GM21786 (cell line): ENCODE results near the gene ST6GALNAC3.
"Not testable (repeated sequence)": the region's sequence is repeated elsewhere in the genome, so short reads cannot be mapped to it uniquely, and the experiment has no call there.

Experiments used
- ATAC-seq: cut with Tn5 transposase; IDR thresholded peaks from one replicate; pipeline ENCODE4 v1.9.1; 2021; ENCODE audit not compliant: unreplicated experiment

The ST6GALNAC3 gene

GRCh38 chr1:76105372-76105771, 30.8 kb downstream of the ST6GALNAC3 start:
- ATAC-seq, result no peak

- ATAC-seq, result no peak
Observed at GRCh38 chr1:76106251-76106650, 31.7 kb downstream of the ST6GALNAC3 start.

DNA sequence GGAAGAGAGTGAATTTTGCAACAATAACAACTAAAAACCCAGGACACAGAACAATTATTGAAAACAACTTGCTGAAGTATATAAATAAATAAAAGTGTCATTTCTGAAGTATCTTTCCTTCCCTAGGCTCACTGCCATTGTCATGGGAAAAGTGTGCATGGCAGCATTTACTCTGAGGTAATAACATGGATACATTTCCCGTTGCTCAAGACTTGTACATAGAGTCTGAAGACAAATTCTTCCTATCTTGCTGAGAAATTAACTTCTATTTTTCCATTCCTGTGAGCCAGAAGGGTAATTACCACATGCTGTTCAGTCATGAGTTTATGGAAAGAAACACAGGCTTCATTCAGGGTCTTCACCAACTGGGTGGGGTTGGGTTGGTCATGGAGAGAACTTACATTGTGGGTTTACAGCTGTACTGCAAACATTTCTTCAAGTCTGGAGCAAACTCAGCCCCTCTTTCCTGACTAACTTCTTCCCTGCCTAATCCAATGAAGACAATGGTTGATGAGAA, 32.2 kb downstream of the ST6GALNAC3 start:
- ATAC-seq, result no peak

DNA sequence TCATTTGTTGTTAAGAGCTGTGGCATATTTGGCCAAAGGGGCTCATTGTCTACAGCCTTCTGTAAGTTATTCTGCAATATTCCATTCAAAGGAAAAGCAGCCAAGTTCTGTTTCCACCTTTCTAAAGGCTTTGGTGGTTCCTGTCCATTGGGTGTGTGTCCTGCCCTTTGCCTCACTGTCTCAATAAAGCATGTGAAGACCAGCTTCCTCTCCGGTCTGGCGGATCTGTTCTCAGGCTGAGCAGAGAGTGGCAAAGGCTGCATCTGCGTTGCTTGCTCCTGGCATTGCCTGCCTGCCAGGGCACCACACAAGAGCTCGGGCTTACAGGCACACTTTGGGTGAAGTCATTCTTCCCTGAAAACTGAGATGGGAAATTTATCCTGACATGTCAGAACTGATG, 34.9 kb downstream of the ST6GALNAC3 start:
- no peak for ATAC-seq

DNA sequence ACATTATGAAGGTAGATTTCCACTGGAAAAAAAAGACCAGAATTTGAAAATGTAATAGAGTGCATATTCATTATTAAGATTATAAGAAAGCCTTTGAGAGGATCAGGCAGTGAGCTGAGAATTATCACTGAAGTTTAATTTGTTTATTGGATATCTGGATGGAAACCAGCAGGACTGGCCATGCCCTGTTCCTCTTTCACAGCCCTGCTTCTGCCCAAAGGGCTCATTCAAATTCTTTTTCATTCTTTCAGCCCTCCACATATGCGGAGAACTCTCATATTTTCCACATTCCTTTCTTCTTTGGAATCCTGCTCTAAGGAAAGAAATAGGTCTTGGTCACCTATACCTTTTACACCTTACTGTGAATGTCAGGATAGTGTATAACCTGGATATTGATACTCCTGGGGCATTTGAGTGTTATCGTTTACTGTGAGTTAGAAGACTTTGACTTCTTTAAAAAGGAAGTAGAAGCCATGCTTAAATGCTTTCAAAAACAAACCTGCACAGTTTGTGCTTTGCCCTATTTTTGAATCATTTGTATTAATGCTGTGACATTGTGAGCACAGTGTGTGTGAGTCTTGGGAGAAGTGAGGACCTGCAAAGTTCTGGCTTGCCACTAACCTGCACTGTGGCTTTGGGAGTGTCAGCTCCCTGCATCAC, 35.5 kb downstream of the ST6GALNAC3 start:
- ATAC-seq, result no peak

GRCh38 chr1:76110666-76111065, 36.1 kb downstream of the ST6GALNAC3 start:
- ATAC-seq, result no peak

DNA sequence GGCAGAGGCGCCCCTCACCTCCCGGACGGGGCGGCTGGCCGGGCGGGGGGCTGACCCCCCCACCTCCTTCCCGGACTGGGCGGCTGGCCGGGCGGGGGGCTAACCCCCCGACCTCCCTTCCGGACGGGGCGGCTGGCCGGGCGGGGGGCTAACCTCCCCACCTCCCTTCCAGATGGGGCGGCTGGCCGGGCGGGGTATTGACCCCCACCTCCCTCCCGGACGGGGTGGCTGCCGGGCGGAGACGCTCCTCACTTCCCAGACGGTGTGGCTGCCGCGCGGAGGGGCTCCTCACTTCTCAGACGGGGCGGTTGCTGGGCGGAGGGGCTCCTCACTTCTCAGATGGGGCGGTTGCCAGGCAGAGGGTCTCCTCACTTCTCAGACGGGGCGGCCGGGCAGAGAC, 37.8 kb downstream of the ST6GALNAC3 start:
- not testable (repeated sequence) for ATAC-seq

- ATAC-seq, result no peak
Observed at GRCh38 chr1:76113446-76113845, 38.9 kb downstream of the ST6GALNAC3 start.

- ATAC-seq, result no peak
Observed at GRCh38 chr1:76115171-76115570, 40.6 kb downstream of the ST6GALNAC3 start.

DNA sequence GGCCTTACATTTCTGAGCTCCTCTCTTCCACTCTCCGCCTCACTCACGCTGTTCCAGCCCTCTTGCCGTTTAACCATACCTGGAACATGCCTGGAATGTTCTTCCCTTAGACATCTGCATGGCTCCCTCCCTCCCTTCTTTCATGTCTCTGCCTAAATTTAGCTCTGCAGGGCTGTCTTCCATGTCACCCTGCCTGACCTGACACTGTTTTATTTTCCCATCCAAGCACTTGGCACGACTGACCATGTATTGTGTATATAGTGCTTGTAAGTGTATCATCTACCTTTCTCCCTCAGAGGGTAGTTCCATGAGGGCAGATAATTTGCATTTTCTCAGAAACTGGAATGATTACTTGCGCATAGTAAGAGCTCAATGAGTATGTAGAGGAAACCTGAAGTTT, 47.3 kb downstream of the ST6GALNAC3 start:
- no peak for ATAC-seq

GRCh38 chr1:76122271-76122670, 47.7 kb downstream of the ST6GALNAC3 start:
- ATAC-seq, result no peak

DNA sequence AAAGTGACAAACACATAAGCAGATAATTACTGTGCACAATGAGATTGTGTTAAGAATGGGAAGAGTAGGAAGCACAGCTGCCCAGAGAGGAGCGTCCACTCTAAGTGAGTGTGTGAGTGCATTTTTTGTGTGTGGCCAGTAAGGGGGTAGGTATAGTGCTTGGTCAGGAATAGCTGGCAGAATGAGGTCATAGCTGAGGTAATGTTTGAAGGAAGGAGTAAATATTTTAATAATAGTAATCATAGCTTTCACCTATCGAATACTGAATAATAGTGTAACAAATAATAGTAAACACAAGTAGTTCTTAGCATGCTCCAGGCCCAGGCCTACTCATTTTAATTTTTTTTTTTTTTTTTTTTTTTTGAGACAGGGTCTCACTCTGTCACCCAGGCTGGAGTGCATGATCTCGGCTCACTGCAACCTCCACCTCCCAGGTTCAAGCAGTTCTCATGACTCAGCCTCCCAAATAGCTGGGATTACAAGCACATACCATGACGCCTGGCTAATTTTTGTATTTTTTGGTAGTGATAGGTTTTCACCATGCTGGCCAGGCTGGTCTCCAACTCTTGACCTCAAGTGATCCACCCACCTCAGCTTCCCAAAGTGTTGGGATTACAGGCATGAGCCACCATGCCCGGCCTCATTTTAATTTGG, 49.0 kb downstream of the ST6GALNAC3 start:
- ATAC-seq, result not testable (repeated sequence)

DNA sequence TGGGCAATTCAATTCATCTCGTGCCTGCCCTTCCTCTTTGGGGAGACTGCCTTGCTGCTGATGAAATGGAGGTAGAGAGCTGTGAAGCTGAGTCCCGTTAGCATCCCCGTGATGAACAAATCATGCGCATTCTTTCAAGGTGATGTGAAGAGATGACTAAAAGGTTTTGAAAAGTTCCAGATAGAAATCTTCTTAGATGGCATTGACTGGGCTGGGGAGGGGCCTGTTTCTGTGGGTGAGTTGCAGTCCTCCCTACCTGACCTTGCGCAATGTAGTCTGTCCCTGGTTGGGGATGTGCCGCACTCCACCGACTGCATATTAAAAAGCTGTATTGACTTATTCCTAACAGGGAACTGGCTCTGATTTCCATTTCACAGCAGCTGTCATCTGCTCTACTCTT, 49.6 kb downstream of the ST6GALNAC3 start:
- no peak for ATAC-seq

DNA sequence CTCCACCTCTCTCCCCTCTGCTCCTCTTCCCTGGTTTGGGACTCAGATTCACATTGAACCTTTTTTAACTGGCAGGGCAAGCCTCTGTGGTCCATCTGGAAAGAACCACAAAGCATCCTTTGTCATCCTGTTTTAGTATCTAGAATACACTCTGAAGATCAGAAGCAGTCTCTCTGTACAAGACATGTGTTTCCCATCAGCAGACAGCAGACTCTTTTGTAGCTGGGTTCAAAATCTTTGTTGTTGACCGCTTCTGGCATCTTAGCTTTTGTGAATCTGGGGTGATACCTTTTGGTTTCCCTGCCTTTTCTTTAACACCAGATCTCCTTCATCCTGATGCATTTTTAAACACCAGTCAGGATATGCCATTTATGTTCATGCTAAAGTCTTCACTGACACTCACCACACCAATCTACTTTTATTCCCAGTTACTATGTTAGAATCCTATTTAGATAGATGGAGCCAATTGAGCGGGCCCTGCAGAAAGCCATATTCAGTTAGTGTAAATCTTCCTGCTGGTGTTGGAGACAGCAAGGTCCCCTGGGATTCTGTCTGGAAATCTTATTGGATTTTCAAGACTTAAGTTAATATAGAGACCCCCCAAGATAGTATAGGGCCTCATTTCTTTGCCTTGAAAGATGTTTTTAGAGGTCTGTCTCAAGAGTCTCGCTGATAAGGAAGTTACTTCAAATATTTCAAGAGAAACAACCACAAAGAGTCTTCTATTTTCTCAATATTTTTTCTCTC, 51.1 kb downstream of the ST6GALNAC3 start:
- no peak for ATAC-seq

DNA sequence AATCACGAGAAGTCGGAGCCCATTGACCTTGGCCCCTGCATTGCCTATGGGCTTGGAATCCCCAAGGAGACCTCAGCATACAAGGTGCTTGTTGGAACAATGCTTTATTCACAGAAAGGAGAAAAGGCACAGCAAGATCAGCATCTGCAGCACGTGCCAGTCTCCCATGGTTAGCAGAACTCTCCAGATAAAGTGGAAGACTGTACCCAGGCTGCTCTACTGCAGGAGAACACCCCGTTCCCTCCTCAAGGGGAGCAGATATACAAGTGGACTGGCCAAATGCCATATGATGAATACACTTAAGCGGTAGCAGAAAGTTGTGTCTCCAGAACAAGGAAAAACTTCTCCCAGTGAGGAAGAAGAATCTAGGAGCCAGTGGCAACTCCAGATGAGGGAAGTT, 53.5 kb downstream of the ST6GALNAC3 start:
- ATAC-seq, result no peak

GRCh38 chr1:76129731-76130130, 55.2 kb downstream of the ST6GALNAC3 start:
- ATAC-seq, result no peak

DNA sequence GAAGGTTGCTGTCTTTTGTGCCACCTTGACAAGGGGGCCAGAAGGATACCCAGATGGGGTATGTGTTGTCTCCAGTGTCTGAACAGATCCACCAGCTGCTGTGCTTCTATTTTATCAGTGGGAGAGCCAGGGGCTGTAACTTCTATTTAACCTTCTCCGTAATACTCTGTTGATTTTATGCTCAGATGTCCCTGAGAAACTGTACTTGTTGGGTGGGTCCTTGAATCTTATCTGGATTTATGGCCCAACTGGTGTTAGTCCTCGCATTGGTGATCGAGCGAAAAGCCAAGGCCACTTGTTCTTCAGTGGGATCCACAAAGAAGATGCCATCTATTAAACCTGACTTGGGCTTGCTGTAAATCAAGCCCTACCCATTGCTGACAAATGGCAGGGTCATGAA, 56.4 kb downstream of the ST6GALNAC3 start:
- ATAC-seq, result no peak

DNA sequence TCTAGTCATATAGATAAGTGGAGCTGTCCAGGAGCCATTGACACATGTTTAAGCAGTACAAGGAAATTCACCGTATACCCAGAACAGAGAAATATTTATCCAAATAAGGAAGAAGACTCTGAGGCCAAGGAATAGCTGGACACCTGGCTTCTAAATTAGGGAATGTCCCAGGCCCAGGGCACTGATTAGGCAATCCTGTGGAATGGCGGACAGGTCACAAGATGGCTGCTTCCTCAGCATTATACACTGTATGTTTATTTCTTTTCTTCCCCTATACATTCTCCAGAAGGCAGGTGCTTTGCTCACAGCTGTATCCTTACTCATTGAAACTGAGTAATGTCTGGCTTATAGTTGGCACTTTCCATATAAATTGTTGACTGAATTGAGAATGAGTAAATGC, 59.4 kb downstream of the ST6GALNAC3 start:
- no peak for ATAC-seq

DNA sequence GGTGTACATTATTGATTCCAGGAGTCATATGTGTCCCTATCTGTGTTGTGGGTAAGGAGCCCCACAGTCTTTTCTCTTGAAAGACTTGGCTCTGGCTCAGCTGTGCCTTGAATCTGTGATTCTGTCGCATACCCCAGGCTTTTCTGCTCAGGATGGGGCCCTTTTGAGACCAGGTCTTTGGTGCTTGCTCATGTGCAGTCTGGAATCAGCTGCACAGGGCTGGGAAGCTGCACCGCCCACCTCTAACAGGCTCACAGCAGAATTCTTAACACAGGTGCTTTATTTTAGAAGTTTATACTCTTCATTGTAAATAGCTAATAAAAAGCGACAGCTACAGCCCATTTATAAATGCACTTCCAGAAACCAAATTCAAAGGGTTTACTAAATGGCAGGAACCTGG, 61.3 kb downstream of the ST6GALNAC3 start:
- no peak for ATAC-seq

DNA sequence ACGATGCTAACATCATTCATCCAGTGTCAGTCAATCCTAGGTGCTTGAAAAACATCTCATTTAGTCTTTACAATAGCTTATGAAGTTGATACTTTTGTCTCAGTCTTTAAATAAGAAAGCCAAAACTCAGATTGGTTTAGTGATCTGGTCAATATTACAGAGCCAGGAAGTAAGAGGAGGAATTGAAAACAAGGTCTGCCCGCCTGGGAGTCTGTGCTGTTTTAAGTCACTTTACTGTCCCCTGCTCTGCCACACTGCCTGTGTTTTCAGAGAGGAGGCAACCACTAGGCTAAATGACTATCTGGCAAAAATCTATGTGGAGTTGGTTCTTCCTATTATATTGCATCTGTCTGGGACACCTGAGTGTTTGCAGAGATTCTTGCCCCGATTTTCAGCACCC, 62.3 kb downstream of the ST6GALNAC3 start:
- ATAC-seq, result peak; percentile 72

DNA sequence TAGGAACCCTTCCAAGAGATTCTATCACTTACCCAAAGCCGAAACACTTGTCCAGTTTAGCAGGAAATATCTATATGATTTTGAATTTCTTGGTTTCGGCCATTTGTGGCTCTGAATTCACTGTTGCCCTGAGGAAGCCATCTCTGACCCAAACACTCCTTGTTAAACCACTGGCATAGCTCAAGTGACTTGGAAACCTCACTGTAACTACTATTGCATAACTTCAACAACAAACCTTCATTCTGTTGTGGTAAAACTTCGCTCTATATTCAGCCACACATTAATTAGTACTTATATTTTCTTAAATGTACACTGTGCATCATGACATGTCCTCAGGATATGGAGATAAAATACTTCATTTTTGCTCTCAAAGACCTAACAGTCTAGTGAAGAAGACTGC, 63.2 kb downstream of the ST6GALNAC3 start:
- no peak for ATAC-seq

- ATAC-seq, result no peak
Observed at GRCh38 chr1:76138217-76138616, 63.7 kb downstream of the ST6GALNAC3 start.
